HG03469 (cell line): ENCODE data around the gene GPR137C.
"Not testable (repeated sequence)": the region's sequence is repeated elsewhere in the genome, so short reads cannot be mapped to it uniquely, and the experiment has no call there.

Experiments used
- ATAC-seq: cut with Tn5 transposase; IDR thresholded peaks from one replicate; pipeline ENCODE4 v1.9.1; 2021; ENCODE audit warnings: mild to moderate bottlenecking, moderate library complexity, moderate number of reproducible peaks; ENCODE audit not compliant: unreplicated experiment

GPR137C gene

GRCh38 chr14:52558688-52559087 lies 6.1 kb downstream of the GPR137C start:
- no peak for ATAC-seq

- no peak for ATAC-seq
Measured at GRCh38 chr14:52563120-52563519, 10.5 kb downstream of the GPR137C start.

- ATAC-seq, result not testable (repeated sequence)
Measured at GRCh38 chr14:52568454-52568853, 15.8 kb downstream of the GPR137C start.

DNA sequence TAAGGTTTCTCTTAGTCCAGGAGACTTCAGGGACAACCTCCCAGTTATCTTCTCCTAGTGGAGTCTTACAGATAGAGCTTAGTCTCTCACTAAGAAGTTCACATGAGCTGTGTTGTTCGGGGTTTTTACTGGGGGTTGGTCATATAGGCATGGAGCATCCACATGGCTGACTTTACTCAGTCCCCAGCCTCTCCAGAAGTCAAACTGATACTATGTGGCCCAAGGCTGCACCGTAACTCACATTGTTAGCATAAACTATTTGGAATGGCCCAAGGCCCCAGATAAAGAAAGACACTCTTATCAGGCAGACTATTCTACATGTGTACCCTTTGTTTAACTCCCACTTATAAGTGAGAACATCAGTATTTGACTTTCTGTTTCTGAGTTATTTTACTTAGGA lies 23.2 kb downstream of the GPR137C start:
- ATAC-seq, result no peak

GRCh38 chr14:52583544-52583943 lies 30.9 kb downstream of the GPR137C start:
- no peak for ATAC-seq

DNA sequence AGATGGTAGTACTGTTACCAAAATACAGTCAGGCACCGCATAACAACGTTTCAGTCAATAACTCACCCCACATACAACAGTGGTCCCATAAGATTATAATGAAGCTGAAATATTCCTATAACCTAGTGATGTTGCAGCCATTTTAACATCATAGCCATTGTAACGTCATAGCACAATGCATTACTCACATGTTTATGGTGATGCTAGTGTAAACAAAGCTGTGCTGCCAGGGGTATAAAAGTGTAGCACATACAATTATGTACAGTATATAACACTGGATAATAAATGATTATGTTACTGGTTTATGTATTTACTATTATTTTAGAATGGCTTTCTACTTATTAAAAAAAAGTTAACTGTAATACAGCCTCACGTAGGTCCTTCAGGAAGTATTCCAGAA lies 37.0 kb downstream of the GPR137C start:
- no peak for ATAC-seq

GRCh38 chr14:52590318-52590717 lies 37.7 kb downstream of the GPR137C start:
- no peak for ATAC-seq

DNA sequence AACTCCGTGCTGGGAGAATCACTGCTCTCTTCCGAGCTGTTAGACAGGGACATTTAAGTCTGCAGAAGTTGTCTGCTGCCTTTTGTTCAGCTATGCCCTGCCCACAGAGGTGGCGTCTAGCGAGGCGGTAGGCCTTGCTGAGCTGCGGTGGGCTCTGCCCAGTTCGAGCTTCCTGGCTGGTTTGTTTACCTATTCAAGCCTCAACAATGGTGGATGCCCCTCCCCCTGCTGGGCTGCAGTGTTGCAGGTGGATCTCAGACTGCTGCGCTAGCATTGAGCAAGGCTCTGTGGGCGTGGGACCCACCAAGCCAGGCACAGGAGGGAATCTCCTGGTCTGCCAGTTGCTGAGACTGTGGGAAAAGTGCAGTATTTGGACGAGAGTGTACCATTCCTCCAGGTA lies 43.7 kb downstream of the GPR137C start:
- no peak for ATAC-seq

DNA sequence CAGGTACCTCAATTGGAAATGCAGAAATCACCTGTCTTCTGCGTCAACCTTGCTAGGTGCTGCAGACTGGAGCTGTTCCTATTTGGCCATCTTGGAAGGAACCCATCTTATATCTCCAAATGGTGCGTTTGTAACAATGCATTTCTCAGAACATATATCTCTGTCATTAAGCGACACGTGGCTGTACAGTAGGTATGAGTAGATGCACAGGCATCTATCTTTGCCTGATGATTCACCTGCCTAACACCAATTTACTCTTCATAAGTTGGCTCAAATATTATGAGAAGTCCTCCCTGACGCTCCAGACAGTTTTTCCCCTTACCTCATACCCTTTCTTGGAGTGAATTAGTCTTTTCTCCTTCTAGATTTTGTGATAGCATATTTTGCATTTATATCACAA lies 44.2 kb downstream of the GPR137C start:
- no peak for ATAC-seq

DNA sequence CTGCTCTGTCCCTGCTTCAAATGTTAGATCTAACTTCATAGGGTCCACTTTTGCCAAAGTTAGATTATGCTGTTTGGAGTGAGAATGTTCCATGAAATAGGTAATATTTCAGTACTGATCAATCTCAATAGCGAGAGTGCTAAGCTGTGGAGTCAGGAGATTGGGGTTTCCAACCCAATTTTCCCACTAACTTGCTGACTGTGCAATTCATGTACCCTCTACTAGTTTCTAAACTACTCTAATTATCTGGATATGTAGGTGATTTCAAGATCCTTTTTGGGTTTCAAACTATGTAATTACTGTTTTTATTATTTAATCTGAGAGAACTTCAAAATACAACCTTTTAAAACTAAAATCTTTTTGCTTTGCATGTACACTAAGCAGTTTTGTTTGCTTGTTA lies 45.9 kb downstream of the GPR137C start:
- ATAC-seq, result no peak

GRCh38 chr14:52599974-52600373 lies 47.3 kb downstream of the GPR137C start:
- ATAC-seq, result no peak

DNA sequence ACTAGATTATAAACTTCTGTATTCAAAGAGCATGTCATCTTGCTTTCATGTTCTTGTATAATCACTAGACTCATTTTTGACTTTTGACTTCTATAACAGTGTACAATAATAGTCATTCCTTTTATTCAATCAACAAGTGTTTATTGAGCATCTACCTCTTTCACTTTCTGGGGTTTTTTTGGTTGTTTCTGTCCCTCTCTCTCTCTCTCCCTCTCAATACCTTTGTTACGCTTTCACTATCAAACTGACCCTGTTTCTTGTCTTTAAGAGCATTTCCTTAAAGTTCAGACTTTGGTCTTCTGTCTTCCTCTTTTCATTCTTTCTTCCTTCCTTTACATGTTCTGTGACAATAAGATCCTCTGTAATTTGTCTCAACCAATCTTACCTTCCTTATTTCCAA lies 49.5 kb downstream of the GPR137C start:
- ATAC-seq, result no peak

GRCh38 chr14:52607061-52607460 lies 54.4 kb downstream of the GPR137C start:
- ATAC-seq, result no peak

GRCh38 chr14:52609445-52610044 lies 56.9 kb downstream of the GPR137C start:
- ATAC-seq, result no peak

DNA sequence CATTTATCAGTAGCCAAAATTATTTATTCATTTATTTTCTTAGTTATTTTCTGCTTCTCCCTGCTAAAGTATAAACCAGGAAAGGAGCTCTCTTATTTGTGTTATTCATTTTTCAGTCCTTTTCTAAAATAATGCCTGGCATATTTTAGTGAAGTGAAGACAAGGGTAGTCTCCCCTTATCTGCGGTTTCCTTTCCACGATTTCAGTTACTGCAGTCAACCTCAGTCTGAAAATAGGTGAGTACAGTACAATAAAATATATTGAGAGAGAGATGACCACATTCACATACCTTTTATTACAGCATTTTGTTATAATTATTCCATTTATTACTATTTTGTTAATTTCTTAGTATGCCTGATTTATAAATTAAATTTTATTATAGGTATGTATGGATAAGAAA lies 57.6 kb downstream of the GPR137C start:
- no peak for ATAC-seq

DNA sequence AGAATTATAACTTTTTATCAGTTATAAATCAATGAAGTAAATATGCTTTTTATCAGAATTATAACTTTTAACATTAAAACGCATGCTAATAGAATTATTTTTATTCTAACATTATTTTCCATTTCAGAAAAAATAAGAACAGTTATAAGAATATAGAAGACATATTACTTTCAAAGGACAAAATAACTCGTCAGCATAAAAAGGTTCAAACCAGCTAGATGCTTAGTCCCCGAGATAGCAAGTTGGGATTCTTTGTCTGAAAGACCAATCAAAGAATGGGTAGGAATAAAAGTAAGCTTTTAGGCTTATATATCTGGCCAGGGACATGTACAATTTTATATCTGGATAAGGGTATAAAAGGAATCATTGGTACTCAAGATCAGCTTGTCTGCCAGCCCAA lies 66.0 kb downstream of the GPR137C start:
- no peak for ATAC-seq

GRCh38 chr14:52619687-52620086 lies 67.1 kb downstream of the GPR137C start:
- ATAC-seq, result no peak

DNA sequence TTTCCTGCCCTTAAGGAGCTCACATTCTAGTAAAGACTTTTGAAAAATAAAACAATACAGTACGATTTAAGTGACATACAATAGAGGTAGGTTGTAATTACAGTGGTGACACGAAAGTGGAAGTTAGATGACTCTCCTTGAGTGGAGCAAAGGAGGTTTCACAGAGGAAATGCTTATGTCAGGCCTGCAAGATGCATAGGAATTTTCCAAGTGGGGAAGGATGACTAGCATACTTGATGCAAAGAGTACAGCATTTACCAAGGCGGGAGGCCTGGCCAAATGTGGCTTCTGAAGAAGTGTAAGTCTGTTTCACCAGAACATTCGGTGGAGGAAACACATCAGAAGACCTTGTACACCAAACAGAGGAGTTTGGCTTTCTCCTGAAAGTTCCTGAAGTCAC lies 87.5 kb downstream of the GPR137C start:
- ATAC-seq, result no peak

DNA sequence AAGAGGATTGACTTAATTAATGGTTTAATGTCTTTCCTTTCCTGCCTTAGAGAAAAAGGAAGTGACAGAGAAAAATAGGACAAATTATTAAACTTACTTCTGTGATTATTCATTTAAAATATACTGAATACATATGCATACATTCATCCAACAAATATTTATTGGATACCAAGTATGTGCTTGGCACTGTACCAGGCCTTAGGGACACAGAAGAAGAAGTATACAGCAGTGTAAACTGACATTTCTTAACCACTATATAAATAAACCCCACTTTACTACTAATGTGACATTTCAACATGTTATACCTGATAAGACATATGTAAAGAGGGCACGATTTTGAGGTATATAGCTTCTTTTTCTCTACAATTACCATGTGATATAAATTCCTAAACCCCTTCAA lies 89.1 kb downstream of the GPR137C start:
- ATAC-seq, result no peak

GRCh38 chr14:52649511-52649910 lies 96.9 kb downstream of the GPR137C start:
- no peak for ATAC-seq

DNA sequence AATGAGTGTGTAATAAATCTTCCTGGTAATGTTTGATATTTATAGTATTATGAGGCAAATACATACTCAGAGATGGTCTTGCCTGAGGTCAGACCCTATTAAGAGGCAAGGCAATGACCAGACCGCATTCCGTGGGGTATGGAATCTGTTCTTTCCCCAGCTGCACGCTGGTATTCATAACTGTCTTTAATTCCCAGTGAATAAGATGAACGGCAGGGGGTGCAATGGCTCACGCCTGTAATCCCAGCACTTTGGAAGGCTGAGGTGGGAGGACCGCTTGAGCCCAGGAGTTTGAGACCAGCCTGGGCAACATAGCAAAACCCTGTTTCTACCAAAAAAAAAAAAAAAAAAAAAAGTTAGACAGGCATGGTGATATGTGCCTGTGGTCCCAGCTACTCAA lies 98.1 kb downstream of the GPR137C start:
- ATAC-seq, result no peak

GRCh38 chr14:52656905-52657304 lies 104.3 kb downstream of the GPR137C start:
- no peak for ATAC-seq

- no peak for ATAC-seq
Measured at GRCh38 chr14:52660325-52660724, 107.7 kb downstream of the GPR137C start.
